Measurements from ENCODE around the gene PHF12.
"Not testable (repeated sequence)": the region's sequence is repeated elsewhere in the genome, so short reads cannot be mapped to it uniquely, and the experiment has no call there.

Gene PHF12

GRCh38 chr17:28885951-28886350 lies 65.4 kb downstream of the PHF12 start:
- DNase-seq (ENCODE audit: low read depth in 2 of 3, low spot score in 2 of 3): no peak

- no peak for DNase-seq (ENCODE audit: low read depth in 2 of 3, low spot score in 2 of 3)
These were observed 66.0 kb downstream of the PHF12 start for GRCh38 chr17:28885363-28885762.

- DNase-seq (ENCODE audit: low read depth in 2 of 3, low spot score in 2 of 3): no peak
These were observed 67.2 kb downstream of the PHF12 start for GRCh38 chr17:28883967-28884702.

- no peak for DNase-seq (ENCODE audit: low read depth in 2 of 3, low spot score in 2 of 3)
These were observed 69.0 kb downstream of the PHF12 start for GRCh38 chr17:28882154-28882895.

GRCh38 chr17:28881533-28882056 lies 69.7 kb downstream of the PHF12 start:
- DNase-seq (ENCODE audit: low read depth in 2 of 3, low spot score in 2 of 3): no peak

- DNase-seq (ENCODE audit: low read depth in 2 of 3, low spot score in 2 of 3): no peak
These were observed 70.8 kb downstream of the PHF12 start for GRCh38 chr17:28880572-28880945.

- no peak for DNase-seq (ENCODE audit: low read depth in 2 of 3, low spot score in 2 of 3)
These were observed 71.3 kb downstream of the PHF12 start for GRCh38 chr17:28879886-28880571.

GRCh38 chr17:28878981-28879380 lies 72.3 kb downstream of the PHF12 start:
- no peak for DNase-seq (ENCODE audit: low read depth in 2 of 3, low spot score in 2 of 3)

GRCh38 chr17:28878158-28878910 lies 73.0 kb downstream of the PHF12 start:
- no peak for DNase-seq (ENCODE audit: low read depth in 2 of 3, low spot score in 2 of 3)

- not testable (repeated sequence) for DNase-seq (ENCODE audit: low read depth in 2 of 3, low spot score in 2 of 3)
These were observed 74.1 kb downstream of the PHF12 start for GRCh38 chr17:28877150-28877711.

GRCh38 chr17:28875848-28876550 lies 75.3 kb downstream of the PHF12 start:
- DNase-seq (ENCODE audit: low read depth in 2 of 3, low spot score in 2 of 3): no peak

- no peak for DNase-seq (ENCODE audit: low read depth in 2 of 3, low spot score in 2 of 3)
These were observed 76.6 kb downstream of the PHF12 start for GRCh38 chr17:28874750-28875149.

- no peak for DNase-seq (ENCODE audit: low read depth in 2 of 3, low spot score in 2 of 3)
These were observed 77.5 kb downstream of the PHF12 start for GRCh38 chr17:28873839-28874238.

GRCh38 chr17:28871056-28871579 lies 80.2 kb downstream of the PHF12 start:
- no peak for DNase-seq (ENCODE audit: low read depth in 2 of 3, low spot score in 2 of 3)

- no peak for DNase-seq (ENCODE audit: low read depth in 2 of 3, low spot score in 2 of 3)
These were observed 84.0 kb downstream of the PHF12 start for GRCh38 chr17:28867276-28867675.

- DNase-seq (ENCODE audit: low read depth in 2 of 3, low spot score in 2 of 3): no peak
These were observed 85.2 kb downstream of the PHF12 start for GRCh38 chr17:28865946-28866752.

GRCh38 chr17:28864991-28865849 lies 86.1 kb downstream of the PHF12 start:
- no peak for DNase-seq (ENCODE audit: low read depth in 2 of 3, low spot score in 2 of 3)

- no peak for DNase-seq (ENCODE audit: low read depth in 2 of 3, low spot score in 2 of 3)
These were observed 87.4 kb downstream of the PHF12 start for GRCh38 chr17:28863953-28864352.

Measured in activated CD8-positive, alpha-beta memory T cell treated with anti-CD3 and anti-CD28 coated beads for 48 hours (primary cell).